RWPE1 (cell line): ENCODE data around the gene ANO2.

Experiments used
- CTCF ChIA-PET: fragments of 350-600 bp; sonication (Branson Sonifier 250); formaldehyde crosslinking; extraction: SDS; loops from one replicate; lab custom pipeline; 2021; lab: Yijun Ruan, JAX
- POLR2A ChIA-PET: fragments of 400-600 bp; formaldehyde crosslinking; extraction: SDS; loops from one replicate; lab custom pipeline; 2020; ENCODE audit warnings: antibody characterized with exemption; ENCODE audit not compliant: low non-redundant PET; lab: Yijun Ruan, JAX
- DNase-seq: peaks from one replicate; pipeline ENCODE4 v3.0.0; 2012; ENCODE audit warnings: low spot score
- H3K27ac ChIP-seq: fragments of 450-650 bp; 2 replicates; pipeline ENCODE4 v1.5.1; 2017
- TF ChIP-seq, protein P1 (sequence below): fragments of 450-650 bp; conservative IDR thresholded peaks from 2 replicates; pipeline ENCODE4 v1.5.1; 2017; ENCODE audit warnings: low read depth, mild to moderate bottlenecking

ANO2 gene

DNA sequence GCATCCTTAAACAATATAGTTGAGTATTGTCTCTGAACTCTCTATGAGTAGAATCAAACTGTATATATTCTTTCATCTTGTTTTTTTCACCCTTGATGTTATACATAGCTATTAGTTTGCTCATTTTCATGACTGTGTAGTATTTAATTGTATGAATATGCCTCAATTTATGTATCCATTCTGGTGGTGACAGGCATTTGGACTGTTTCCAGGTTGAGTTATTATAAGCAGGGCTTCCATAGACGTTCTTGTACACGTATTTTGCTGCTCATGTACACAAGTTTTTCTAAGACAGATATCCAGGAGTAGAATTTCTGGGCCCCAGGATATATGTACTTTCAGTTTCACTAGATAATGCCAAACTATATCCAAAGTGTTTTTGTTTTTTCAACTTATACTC lies 301.8 kb downstream of the ANO2 start:
- H3K27ac ChIP-seq: no peak overlapping the region
- CTCF ChIA-PET: interaction anchor here (0.6 kb wide), 1 partner anchor 42 kb away, joined by 3 read pairs; no protein-coding TSS in a partner anchor
- TF ChIP-seq, protein P1, sequence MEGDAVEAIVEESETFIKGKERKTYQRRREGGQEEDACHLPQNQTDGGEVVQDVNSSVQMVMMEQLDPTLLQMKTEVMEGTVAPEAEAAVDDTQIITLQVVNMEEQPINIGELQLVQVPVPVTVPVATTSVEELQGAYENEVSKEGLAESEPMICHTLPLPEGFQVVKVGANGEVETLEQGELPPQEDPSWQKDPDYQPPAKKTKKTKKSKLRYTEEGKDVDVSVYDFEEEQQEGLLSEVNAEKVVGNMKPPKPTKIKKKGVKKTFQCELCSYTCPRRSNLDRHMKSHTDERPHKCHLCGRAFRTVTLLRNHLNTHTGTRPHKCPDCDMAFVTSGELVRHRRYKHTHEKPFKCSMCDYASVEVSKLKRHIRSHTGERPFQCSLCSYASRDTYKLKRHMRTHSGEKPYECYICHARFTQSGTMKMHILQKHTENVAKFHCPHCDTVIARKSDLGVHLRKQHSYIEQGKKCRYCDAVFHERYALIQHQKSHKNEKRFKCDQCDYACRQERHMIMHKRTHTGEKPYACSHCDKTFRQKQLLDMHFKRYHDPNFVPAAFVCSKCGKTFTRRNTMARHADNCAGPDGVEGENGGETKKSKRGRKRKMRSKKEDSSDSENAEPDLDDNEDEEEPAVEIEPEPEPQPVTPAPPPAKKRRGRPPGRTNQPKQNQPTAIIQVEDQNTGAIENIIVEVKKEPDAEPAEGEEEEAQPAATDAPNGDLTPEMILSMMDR: no peak
- no peak for DNase-seq
- POLR2A ChIA-PET: no interaction called here

- TF ChIP-seq, protein P1: no peak
- POLR2A ChIA-PET: no interaction called here
- H3K27ac ChIP-seq: no peak overlapping the region
- CTCF ChIA-PET: no interaction called here
- DNase-seq: no peak
Measured at GRCh38 chr12:5637698-5638097, 307.4 kb downstream of the ANO2 start.

DNA sequence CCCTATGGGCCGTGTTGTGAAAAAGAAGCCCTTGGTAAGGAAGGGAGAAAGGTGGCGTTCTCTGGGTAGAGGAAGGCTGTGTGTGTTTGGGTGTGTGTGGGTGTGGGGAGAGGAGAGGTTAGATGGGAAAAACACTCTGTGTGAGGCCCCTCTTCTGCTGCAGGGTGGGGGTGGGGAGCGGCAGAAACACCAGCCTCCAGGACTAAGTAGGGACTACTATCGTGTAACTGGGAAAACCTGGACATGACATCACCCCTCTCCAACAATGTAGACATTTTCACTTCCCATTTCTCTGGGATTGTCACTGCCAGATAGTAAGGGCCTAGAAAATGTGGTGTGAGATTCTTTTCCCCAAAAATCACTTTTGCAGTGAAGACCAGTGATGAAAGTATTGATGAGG lies 308.2 kb downstream of the ANO2 start:
- H3K27ac ChIP-seq: no peak overlapping the region
- POLR2A ChIA-PET: no interaction called here
- TF ChIP-seq, protein P1: no peak
- DNase-seq: no peak
- CTCF ChIA-PET: no interaction called here

DNA sequence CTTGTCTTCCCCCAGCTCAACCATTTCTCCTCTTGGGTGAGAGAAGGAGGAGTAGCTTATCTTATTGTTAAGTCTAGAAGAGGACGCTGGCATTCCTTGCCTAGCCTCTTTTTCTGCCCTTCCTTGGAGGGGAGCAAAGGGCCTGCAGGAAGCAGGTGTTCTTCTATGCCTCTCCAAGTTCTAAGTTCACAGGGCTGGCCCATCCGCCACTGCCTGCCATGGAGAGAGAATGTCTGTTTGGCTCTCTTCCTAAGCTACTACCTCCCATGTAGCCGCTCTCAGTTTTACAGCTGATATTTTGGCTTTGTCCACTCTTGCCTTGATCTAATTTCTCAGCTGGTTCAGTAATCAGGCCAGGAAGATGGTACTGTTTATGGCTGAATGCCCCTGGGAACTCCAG lies 312.0 kb downstream of the ANO2 start:
- TF ChIP-seq, protein P1: no peak
- CTCF ChIA-PET: no interaction called here
- POLR2A ChIA-PET: no interaction called here

DNA sequence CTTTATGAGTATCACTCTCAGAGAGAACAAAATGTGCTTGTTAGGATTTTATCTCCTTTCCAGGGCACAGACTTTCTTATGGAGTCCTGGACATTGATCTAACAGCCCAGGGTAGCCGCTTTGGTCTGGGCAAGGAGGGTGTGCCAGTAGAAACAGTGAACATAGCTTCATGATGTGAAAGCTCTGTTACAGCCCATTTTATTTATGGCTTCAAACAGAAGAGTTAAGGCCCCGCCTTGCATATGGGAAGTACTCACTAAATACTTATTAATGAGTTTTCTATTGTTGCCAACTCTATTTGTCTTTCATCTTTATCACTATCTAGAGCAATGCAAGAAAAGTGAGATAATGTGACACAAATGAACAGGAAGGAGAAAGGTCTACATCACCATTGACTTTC lies 312.6 kb downstream of the ANO2 start:
- CTCF ChIA-PET: no interaction called here
- POLR2A ChIA-PET: no interaction called here

More for the DNA sequence above, 312.0 kb downstream of the ANO2 start:
- no peak overlapping the region for H3K27ac ChIP-seq
- DNase-seq: no peak

GRCh38 chr12:5631497-5631896 lies 313.6 kb downstream of the ANO2 start:
- H3K27ac ChIP-seq: no peak overlapping the region
- TF ChIP-seq, protein P1: no peak
- ChIA-PET POLR2A (no interaction called here), CTCF (no interaction called here)
- DNase-seq: no peak

More for the DNA sequence above, 312.6 kb downstream of the ANO2 start:
- TF ChIP-seq, protein P1: no peak
- H3K27ac ChIP-seq: no peak overlapping the region
- no peak for DNase-seq
